DND-41 (cell line): ENCODE measurements around the gene ERBB4.
A peak's percentile ranks its signal among the peaks of the same experiment; 100 is the strongest.

ENCODE experiments used
- ATAC-seq: fragments of 200-7000 bp; cut with Tn5 transposase; 3 replicates; pipeline ENCODE4 v1.9.1; 2021; ENCODE audit warnings: low read depth; ENCODE audit not compliant: insufficient read depth
- DNase-seq: peaks from one replicate; pipeline ENCODE4 v3.0.0-alpha.2; 2020
- H2AFZ ChIP-seq: 2 replicates; pipeline ENCODE4 v1.6.0; 2012; ENCODE audit warnings: low read depth, low read length
- H3K27ac ChIP-seq: 2 replicates; pipeline ENCODE4 v1.5.1; 2012; ENCODE audit warnings: low read length, inconsistent platforms
- H3K27me3 ChIP-seq: fragments of 200-600 bp; sonication (generic); 2 replicates; pipeline ENCODE4 v1.6.0; 2012; ENCODE audit warnings: low read length, mild to moderate bottlenecking, inconsistent platforms; ENCODE audit not compliant: insufficient read depth, poor library complexity
- H3K36me3 ChIP-seq: 2 replicates; pipeline ENCODE4 v1.5.1; 2012; ENCODE audit warnings: low read length, inconsistent platforms; ENCODE audit not compliant: insufficient read depth
- H3K4me1 ChIP-seq: 2 replicates; pipeline ENCODE4 v1.5.1; 2012; ENCODE audit warnings: mild to moderate bottlenecking, low read length; ENCODE audit not compliant: insufficient read depth
- H3K4me2 ChIP-seq: 2 replicates; pipeline ENCODE4 v1.6.0; 2012; ENCODE audit warnings: mild to moderate bottlenecking, moderate library complexity, low read length, inconsistent platforms; ENCODE audit not compliant: insufficient read depth
- H3K4me3 ChIP-seq, 2 experiments: fragments of 200-600 bp in 1 of 2; shearing (Covaris generic) in 1 of 2; 2 replicates each; pipeline ENCODE4 v1.5.1; 2012 to 2016; ENCODE audit warnings: inconsistent platforms in 2 of 2, low read length in 2 of 2, mild to moderate bottlenecking in 2 of 2, low read depth in 1 of 2, moderate library complexity in 1 of 2
- H3K79me2 ChIP-seq: 2 replicates; pipeline ENCODE4 v1.6.0; 2012; ENCODE audit warnings: low read length, inconsistent platforms; ENCODE audit not compliant: insufficient read depth
- H3K9ac ChIP-seq: 2 replicates; pipeline ENCODE4 v1.6.0; 2012; ENCODE audit warnings: low read depth, mild to moderate bottlenecking, inconsistent platforms, low read length, moderate library complexity
- H3K9me3 ChIP-seq: 2 replicates; pipeline ENCODE4 v1.5.1; 2012; ENCODE audit warnings: low read length, moderate library complexity, mild to moderate bottlenecking, inconsistent platforms; ENCODE audit not compliant: insufficient read depth, severe bottlenecking
- H4K20me1 ChIP-seq: 2 replicates; pipeline ENCODE4 v1.6.0; 2012; ENCODE audit warnings: low read length; ENCODE audit not compliant: insufficient read depth
- EZH2 ChIP-seq: IDR thresholded peaks from 3 replicates; pipeline ENCODE4 v1.6.1; 2012; ENCODE audit warnings: borderline replicate concordance, low read depth, mild to moderate bottlenecking, moderate library complexity, low read length, inconsistent platforms; ENCODE audit not compliant: severe bottlenecking
- TF ChIP-seq, protein P1 (sequence below): IDR thresholded peaks from 2 replicates; pipeline ENCODE4 v1.5.1; 2012; ENCODE audit warnings: borderline replicate concordance, low read length, moderate library complexity, mild to moderate bottlenecking; ENCODE audit not compliant: poor library complexity, severe bottlenecking; ENCODE audit errors: extremely low read depth

Gene ERBB4

DNA sequence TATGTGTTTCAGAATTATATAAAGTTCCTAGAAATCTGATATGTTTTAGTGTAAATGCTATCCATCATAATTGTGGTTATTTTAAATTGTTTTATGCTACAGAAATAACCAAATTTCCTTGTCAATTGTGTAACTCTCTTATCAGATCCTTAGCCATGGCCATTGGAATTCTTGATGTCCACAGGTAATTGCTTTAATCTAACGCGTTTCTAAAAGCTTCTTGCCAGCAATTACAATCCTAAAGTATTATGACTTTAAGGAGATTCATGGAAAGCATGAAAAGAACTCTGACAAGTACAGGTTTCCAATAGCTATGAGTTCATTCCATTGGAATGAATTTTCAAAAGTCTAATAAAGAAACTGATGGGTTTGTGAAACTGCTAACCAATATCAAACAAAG, 472.1 kb downstream of the ERBB4 start:
- TF ChIP-seq, protein P1, sequence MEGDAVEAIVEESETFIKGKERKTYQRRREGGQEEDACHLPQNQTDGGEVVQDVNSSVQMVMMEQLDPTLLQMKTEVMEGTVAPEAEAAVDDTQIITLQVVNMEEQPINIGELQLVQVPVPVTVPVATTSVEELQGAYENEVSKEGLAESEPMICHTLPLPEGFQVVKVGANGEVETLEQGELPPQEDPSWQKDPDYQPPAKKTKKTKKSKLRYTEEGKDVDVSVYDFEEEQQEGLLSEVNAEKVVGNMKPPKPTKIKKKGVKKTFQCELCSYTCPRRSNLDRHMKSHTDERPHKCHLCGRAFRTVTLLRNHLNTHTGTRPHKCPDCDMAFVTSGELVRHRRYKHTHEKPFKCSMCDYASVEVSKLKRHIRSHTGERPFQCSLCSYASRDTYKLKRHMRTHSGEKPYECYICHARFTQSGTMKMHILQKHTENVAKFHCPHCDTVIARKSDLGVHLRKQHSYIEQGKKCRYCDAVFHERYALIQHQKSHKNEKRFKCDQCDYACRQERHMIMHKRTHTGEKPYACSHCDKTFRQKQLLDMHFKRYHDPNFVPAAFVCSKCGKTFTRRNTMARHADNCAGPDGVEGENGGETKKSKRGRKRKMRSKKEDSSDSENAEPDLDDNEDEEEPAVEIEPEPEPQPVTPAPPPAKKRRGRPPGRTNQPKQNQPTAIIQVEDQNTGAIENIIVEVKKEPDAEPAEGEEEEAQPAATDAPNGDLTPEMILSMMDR: no peak
- TF ChIP-seq EZH2: no peak
- ATAC-seq: no peak
- Histone ChIP-seq H2AFZ (no peak overlapping the region), H3K27ac (no peak overlapping the region), H4K20me1 (no peaks in the 10 kb centered on the region), H3K4me3 (no peak overlapping the region), H3K79me2 (no peaks in the 10 kb centered on the region), H3K9ac (no peak overlapping the region), H3K4me2 (no peak overlapping the region), H3K4me1 (no peaks in the 10 kb centered on the region), H3K9me3 (no peaks in the 10 kb centered on the region), H3K27me3 (no peaks in the 10 kb centered on the region), H3K36me3 (no peaks in the 10 kb centered on the region)
- no peak for DNase-seq

DNA sequence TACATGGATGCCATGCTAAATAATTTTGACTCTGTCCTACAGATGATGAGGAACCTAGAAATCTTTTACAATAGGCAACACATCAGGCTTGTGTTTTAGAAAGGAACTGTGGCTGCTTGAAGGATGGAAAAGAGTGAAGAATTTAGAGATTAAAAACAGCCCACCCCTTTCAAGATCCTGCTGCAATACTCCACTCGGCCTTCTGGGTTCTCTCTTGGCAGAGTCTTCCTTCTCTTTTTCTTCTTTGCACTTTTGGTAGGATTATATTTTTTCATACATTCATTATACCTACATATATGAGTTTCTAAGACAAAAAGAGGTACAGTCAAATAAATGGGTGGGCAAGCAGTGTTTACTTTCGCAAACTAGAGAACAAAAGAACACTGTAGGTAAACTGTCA, 474.3 kb downstream of the ERBB4 start:
- TF ChIP-seq EZH2: no peak
- TF ChIP-seq, protein P1: no peak
- no peaks in the 10 kb centered on the region for H3K36me3 ChIP-seq
- no peak overlapping the region for H3K4me2 ChIP-seq
- H3K27ac ChIP-seq: no peak overlapping the region
- no peak overlapping the region for H3K9ac ChIP-seq
- H3K79me2 ChIP-seq: no peaks in the 10 kb centered on the region
- H2AFZ ChIP-seq: no peak overlapping the region
- no peaks in the 10 kb centered on the region for H3K4me1 ChIP-seq
- peaks cover 3% of the 10 kb centered on the region for H3K9me3 ChIP-seq
- H4K20me1 ChIP-seq: no peaks in the 10 kb centered on the region
- no peak for DNase-seq
- ATAC-seq: no peak
- no peaks in the 10 kb centered on the region for H3K27me3 ChIP-seq
- H3K4me3 ChIP-seq: no peak overlapping the region

- no peaks in the 10 kb centered on the region for H4K20me1 ChIP-seq
- H3K4me2 ChIP-seq: 0 out of 2 replicates have a peak overlapping the region, but pooled peaks have one; percentile 41
- peak overlapping the region; percentile 8; the same call in 1 of the 2 replicates for H2AFZ ChIP-seq
- TF ChIP-seq, protein P1: no peak
- no peak for TF ChIP-seq EZH2
- peak; percentile 96 for ATAC-seq
- peaks cover 21% of the 10 kb centered on the region for H3K4me1 ChIP-seq
- H3K9ac ChIP-seq: no peak overlapping the region
- H3K9me3 ChIP-seq: peaks cover 12% of the 10 kb centered on the region
- H3K27ac ChIP-seq: peak overlapping the region; percentile 78
- no peaks in the 10 kb centered on the region for H3K27me3 ChIP-seq
- peak overlapping the region in 1 of 2 experiments; percentile 9; a peak in 1 of 4 replicates for H3K4me3 ChIP-seq
- DNase-seq: peak; percentile 39
- H3K79me2 ChIP-seq: no peaks in the 10 kb centered on the region
- H3K36me3 ChIP-seq: no peaks in the 10 kb centered on the region
Observed at GRCh38 chr2:212052412-212053159, 486.0 kb downstream of the ERBB4 start.
